Activated CD8-positive, alpha-beta memory T cell treated with anti-CD3 and anti-CD28 coated beads for 48 hours (primary cell): ENCODE measurements around the gene DUSP12.
"Not testable (repeated sequence)": the region's sequence is repeated elsewhere in the genome, so short reads cannot be mapped to it uniquely, and the experiment has no call there.

Experiments
- DNase-seq, 3 experiments: peaks; one replicate each; pipeline ENCODE4 v3.0.0-alpha.2; 2020; ENCODE audit warnings: low read depth in 2 of 3, low spot score in 2 of 3

The DUSP12 gene

GRCh38 chr1:161749509-161750407, at the start of gene DUSP12:
DUSP12 (plus strand) TSS chr1:161749786; CDS start chr1:161749802, 16 bp downstream.
- DNase-seq, result peak; percentile 67 to 80 (median 76)

- DNase-seq, result no peak
Observed at GRCh38 chr1:161702250-161702649, 47.3 kb upstream of the DUSP12 start.

GRCh38 chr1:161705537-161705936, 44.0 kb upstream of the DUSP12 start:
- DNase-seq, result no peak

GRCh38 chr1:161706113-161706481, 43.5 kb upstream of the DUSP12 start:
- no peak for DNase-seq

- DNase-seq, result no peak
Observed at GRCh38 chr1:161706482-161707347, 42.9 kb upstream of the DUSP12 start, which contains the start of gene FCRLA. FCRLA (plus strand) TSS chr1:161707229; CDS start chr1:161707265, 36 bp downstream.

- no peak for DNase-seq
Observed at GRCh38 chr1:161707503-161707902, 42.1 kb upstream of the DUSP12 start.

GRCh38 chr1:161709373-161709772, 40.2 kb upstream of the DUSP12 start:
- no peak for DNase-seq

- no peak for DNase-seq
Observed at GRCh38 chr1:161710560-161710959, 39.0 kb upstream of the DUSP12 start.

GRCh38 chr1:161718559-161719324, 30.8 kb upstream of the DUSP12 start:
- DNase-seq, result no peak

- DNase-seq, result no peak
Observed at GRCh38 chr1:161719325-161719611, 30.3 kb upstream of the DUSP12 start.

GRCh38 chr1:161720422-161720821, 29.2 kb upstream of the DUSP12 start:
- DNase-seq, result no peak

- no peak for DNase-seq
Observed at GRCh38 chr1:161720956-161721737, 28.4 kb upstream of the DUSP12 start, which contains the start of gene FCRLB. FCRLB (plus strand) TSS chr1:161721544; CDS start chr1:161722673, 1,129 bp downstream.

GRCh38 chr1:161721738-161722343, 27.7 kb upstream of the DUSP12 start:
- no peak for DNase-seq

GRCh38 chr1:161722406-161722805, 27.2 kb upstream of the DUSP12 start:
- no peak for DNase-seq

GRCh38 chr1:161723459-161724141, 26.0 kb upstream of the DUSP12 start:
- DNase-seq, result no peak

- DNase-seq, result not testable (repeated sequence)
Observed at GRCh38 chr1:161725258-161725907, 24.2 kb upstream of the DUSP12 start.

GRCh38 chr1:161725908-161726472, 23.6 kb upstream of the DUSP12 start:
- no peak for DNase-seq

GRCh38 chr1:161726473-161727255, 22.9 kb upstream of the DUSP12 start:
- peak in 2 of 3 experiments; percentile 41 to 47 for DNase-seq
